Panc1 (cell line): ENCODE data around the gene CNTN1. TPM values are rescaled to one million over a fixed set of nuclear protein-coding genes. Genes with fewer than 3 reads are reported as not detected.

Experiments
- ATAC-seq: fragments of 200-7000 bp; cut with Tn5 transposase; 2 replicates; pipeline ENCODE4 v1.9.1; 2020; ENCODE audit warnings: mild to moderate bottlenecking, moderate library complexity
- BruUV-seq: library from RNA; stranded (reverse); fragments of 400-500 nt; replicated peaks from 2 replicates; lab custom pipeline; 2021; lab: Mats Ljungman, UMichigan
- CTCF ChIA-PET: fragments of 300-600 bp; sonication (Branson Sonifier 250); formaldehyde crosslinking; loops from one replicate; lab custom pipeline; 2022; ENCODE audit warnings: antibody characterized with exemption; lab: Charles Lee
- POLR2A ChIA-PET: fragments of 300-600 bp; sonication (Branson Sonifier 250); formaldehyde crosslinking; loops from one replicate; lab custom pipeline; 2022; ENCODE audit warnings: antibody characterized with exemption; lab: Charles Lee
- DNase-seq: peaks from one replicate; pipeline ENCODE4 v3.0.0-alpha.2; 2010; ENCODE audit warnings: low read depth, low spot score
- H3K27ac ChIP-seq: 2 replicates; pipeline ENCODE4 v1.5.1; 2011; ENCODE audit warnings: mild to moderate bottlenecking, low read length, inconsistent platforms
- H3K27me3 ChIP-seq: fragments of 200-500 bp; sonication (Bioruptor generic); 2 replicates; pipeline ENCODE4 v1.6.0; 2014; ENCODE audit warnings: low read length, inconsistent platforms; ENCODE audit not compliant: control insufficient read depth, insufficient read depth
- H3K36me3 ChIP-seq: fragments of 200-500 bp; sonication (Bioruptor generic); 2 replicates; pipeline ENCODE4 v1.5.1; 2014; ENCODE audit warnings: inconsistent platforms, mild to moderate bottlenecking, low read length, moderate library complexity; ENCODE audit not compliant: control insufficient read depth, insufficient read depth
- H3K4me1 ChIP-seq: 2 replicates; pipeline ENCODE4 v1.5.1; 2011; ENCODE audit warnings: inconsistent platforms, mild to moderate bottlenecking, low read length, moderate library complexity; ENCODE audit not compliant: control insufficient read depth, insufficient read depth
- H3K4me3 ChIP-seq, 2 experiments: 2 replicates each; pipeline ENCODE4 v1.5.1; 2011 to 2012; ENCODE audit warnings: low read depth in 2 of 2, low read length in 2 of 2, mild to moderate bottlenecking in 2 of 2, inconsistent platforms in 1 of 2, moderate library complexity in 1 of 2
- H3K9me3 ChIP-seq: fragments of 200-500 bp; sonication (Bioruptor generic); 2 replicates; pipeline ENCODE4 v1.5.1; 2014; ENCODE audit warnings: low read depth, mild to moderate bottlenecking, inconsistent platforms, low read length, moderate library complexity; ENCODE audit not compliant: control insufficient read depth, insufficient read depth
- CTCF ChIP-seq: fragments of 450-650 bp; IDR thresholded peaks from 2 replicates; pipeline ENCODE4 v1.5.1; 2017; ENCODE audit warnings: mild to moderate bottlenecking
- POLR2AphosphoS5 ChIP-seq: IDR thresholded peaks from 2 replicates; pipeline ENCODE4 v1.6.1; 2012; ENCODE audit warnings: mild to moderate bottlenecking, low read depth, low read length, moderate library complexity
- REST ChIP-seq, 2 experiments: IDR thresholded peaks; 2 replicates each; pipeline ENCODE4 v1.6.1; 2011 to 2012; ENCODE audit warnings: low read depth in 2 of 2, control low read depth in 1 of 2, low read length in 1 of 2, mild to moderate bottlenecking in 1 of 2, moderate library complexity in 1 of 2; ENCODE audit not compliant: insufficient read depth in 1 of 2
- SIN3A ChIP-seq: IDR thresholded peaks from 2 replicates; pipeline ENCODE4 v1.6.1; 2012; ENCODE audit warnings: low read depth, mild to moderate bottlenecking, low read length, moderate library complexity, borderline replicate concordance; ENCODE audit not compliant: insufficient read depth
- TCF7L2 ChIP-seq: IDR thresholded peaks from 2 replicates; pipeline ENCODE4 v1.6.1; 2011; ENCODE audit warnings: mild to moderate bottlenecking, low read depth, low read length, inconsistent platforms
- in situ Hi-C: cut with HindIII; loops from 2 replicates; pipeline ENCODE4 v1.10.0; 2016; ENCODE audit warnings: low sequenced_read_pairs, low pct_unique_long_range_greater_than_20kb
- intact Hi-C: fragments of 100-400 bp; cut with micrococcal nuclease; formaldehyde crosslinking; loops from one replicate; pipeline ENCODE4 v1.10.0; 2022; ENCODE audit not compliant: unreplicated experiment
- total RNA-seq: library from RNA; stranded (reverse); gene quantifications from one replicate; pipeline ENCODE4 v1.2.1, GENCODE V29; 2021; ENCODE audit not compliant: unreplicated experiment

CNTN1 gene
- total RNA-seq, 1 experiment from 2014 or later = not detected

- DNase-seq (no peak), ATAC-seq (no peak)
- ChIA-PET POLR2A (no interaction called here), CTCF (no interaction called here)
- TF ChIP-seq SIN3A (no peak), CTCF (no peak), TCF7L2 (no peak), POLR2AphosphoS5 (no peak), REST (IDR thresholded peaks at IDR 0.05; ENCODE audit: insufficient read depth in 1 of 2, low read depth in 2 of 2, low read length in 1 of 2) (no peak)
- H3K9me3 ChIP-seq = no peaks in the 10 kb centered on the region
- H3K27ac ChIP-seq = no peak overlapping the region
- intact Hi-C loops (no loop called here), in situ Hi-C loops (no loop called here)
- no peaks in the 10 kb centered on the region for H3K4me1 ChIP-seq
- H3K27me3 ChIP-seq = no peaks in the 10 kb centered on the region
- H3K4me3 ChIP-seq = no peak overlapping the region
- BruUV-seq = no TSS peak
- H3K36me3 ChIP-seq = no peaks in the 10 kb centered on the region
These were observed 297.5 kb downstream of the CNTN1 start for GRCh38 chr12:40989785-40990184.

- DNase-seq = no peak
- intact Hi-C loops = no loop called here
- H3K36me3 ChIP-seq = no peaks in the 10 kb centered on the region
- no peaks in the 10 kb centered on the region for H3K27me3 ChIP-seq
- H3K9me3 ChIP-seq = no peaks in the 10 kb centered on the region
- CTCF ChIA-PET = no interaction called here
- no peak overlapping the region for H3K27ac ChIP-seq
- no peaks in the 10 kb centered on the region for H3K4me1 ChIP-seq
- in situ Hi-C loops = no loop called here
- POLR2A ChIA-PET = no interaction called here
- TF ChIP-seq SIN3A (no peak), REST (IDR thresholded peaks at IDR 0.05; ENCODE audit: insufficient read depth in 1 of 2, low read depth in 2 of 2, low read length in 1 of 2) (no peak), POLR2AphosphoS5 (no peak)
- no peak for ATAC-seq
- no peak overlapping the region for H3K4me3 ChIP-seq
- BruUV-seq = no TSS peak
These were observed 299.9 kb downstream of the CNTN1 start for GRCh38 chr12:40992158-40992557.
